Natural killer cell (primary cell): Measurements from ENCODE around the gene OR52I2. TPM values are rescaled to one million over a fixed set of nuclear protein-coding genes. Genes with fewer than 3 reads are reported as not detected.
A peak's percentile ranks its signal among the peaks of the same experiment; 100 is the strongest.

ENCODE experiments used
- ATAC-seq, 3 donors: fragments of 150-1000 bp in 2 of 3; fragments of 200-7000 bp in 1 of 3; cut with Tn5 transposase; 1 replicate in 1 of 3; 2 replicates in 2 of 3; pipeline ENCODE4 v1.10.0; 2021; ENCODE audit warnings: mild to moderate bottlenecking in 2 of 3, moderate library complexity in 2 of 3
- DNase-seq, 2 donors: peaks; one replicate each; pipeline versions ENCODE4 v3.0.0 to v3.0.0-alpha.2; 2013 to 2021; ENCODE audit warnings: mixed read lengths in 1 of 2
- H3K27ac ChIP-seq: one replicate; pipeline ENCODE4 v1.5.1; 2013; ENCODE audit warnings: mild to moderate bottlenecking, low read length
- H3K27me3 ChIP-seq: one replicate; pipeline ENCODE4 v1.6.1; 2013; ENCODE audit warnings: low read length; ENCODE audit not compliant: control insufficient read depth, insufficient read depth
- H3K36me3 ChIP-seq: one replicate; pipeline ENCODE4 v1.6.1; 2013; ENCODE audit warnings: low read length; ENCODE audit not compliant: control insufficient read depth, insufficient read depth
- H3K4me1 ChIP-seq: one replicate; pipeline ENCODE4 v1.6.1; 2013; ENCODE audit warnings: low read length; ENCODE audit not compliant: control insufficient read depth, insufficient read depth
- H3K4me3 ChIP-seq: one replicate; pipeline ENCODE4 v1.5.1; 2013; ENCODE audit warnings: low read length
- H3K9me3 ChIP-seq: one replicate; pipeline ENCODE4 v1.6.1; 2013; ENCODE audit warnings: low read length; ENCODE audit not compliant: control insufficient read depth, insufficient read depth
- H3K27ac Mint-ChIP-seq, 2 donors: one replicate each; pipeline ENCODE4 v1.8.0; 2022; ENCODE audit warnings: mild to moderate bottlenecking in 2 of 2, mixed read lengths in 2 of 2, moderate library complexity in 1 of 2
- H3K27me3 Mint-ChIP-seq, 2 donors: one replicate each; pipeline ENCODE4 v1.8.0; 2022; ENCODE audit warnings: low read depth in 2 of 2, mixed read lengths in 2 of 2
- H3K36me3 Mint-ChIP-seq: one replicate; pipeline ENCODE4 v1.8.0; 2022; ENCODE audit warnings: mixed read lengths
- H3K4me1 Mint-ChIP-seq, 2 donors: one replicate each; pipeline ENCODE4 v1.8.0; 2022; ENCODE audit warnings: mixed read lengths in 2 of 2
- H3K4me3 Mint-ChIP-seq: one replicate; pipeline ENCODE4 v1.8.0; 2022; ENCODE audit warnings: mild to moderate bottlenecking, moderate library complexity, mixed read lengths
- H3K9me3 Mint-ChIP-seq, 2 donors: one replicate each; pipeline ENCODE4 v1.8.0; 2022; ENCODE audit warnings: mixed read lengths in 2 of 2
- WGBS: methylation state at CpG from one replicate; pipeline ENCODE4 v1.1.7; 2013; ENCODE audit warnings: missing lambda C conversion rate; ENCODE audit not compliant: insufficient coverage; 5-methylcytosine and 5-hydroxymethylcytosine counted together
- intact Hi-C: fragments of 100-400 bp; cut with micrococcal nuclease; formaldehyde crosslinking; loops from one replicate; pipeline ENCODE4 v1.14.2; 2022
- total RNA-seq, 4 donors: library from RNA; stranded (reverse); fragments of 120-200 nt in 1 of 4; gene quantifications; one replicate each; pipeline versions ENCODE4 v1.2.3 to v1.2.4, GENCODE V29; 2013 to 2022
- TF ChIP-seq, protein P1 (sequence below): fragments of 200-600 bp; IDR thresholded peaks from one replicate; pipeline ENCODE4 v1.8.0; 2022; ENCODE audit warnings: antibody characterized with exemption

The OR52I2 gene
- total RNA-seq, 3 donors from 2014 or later (not counting 1 experiment from before 2014, with no cell fraction given), result not detected

- Mint-ChIP-seq H3K9me3 (no peaks in the 10 kb centered on the region), H3K36me3 (no peaks in the 10 kb centered on the region), H3K27ac (no peak within 1 kb of the TSS), H3K4me1 (no peaks in the 10 kb centered on the region), H3K27me3 (peaks cover 11 to 19% of the 10 kb centered on the region in 2 donors), H3K4me3 (no peak within 1 kb of the TSS)
- Histone ChIP-seq H3K27me3 (no peaks in the 10 kb centered on the region), H3K4me3 (no peak within 1 kb of the TSS), H3K36me3 (no peaks in the 10 kb centered on the region), H3K27ac (no peak within 1 kb of the TSS), H3K4me1 (no peaks in the 10 kb centered on the region), H3K9me3 (no peaks in the 10 kb centered on the region)
- TF ChIP-seq, protein P1, sequence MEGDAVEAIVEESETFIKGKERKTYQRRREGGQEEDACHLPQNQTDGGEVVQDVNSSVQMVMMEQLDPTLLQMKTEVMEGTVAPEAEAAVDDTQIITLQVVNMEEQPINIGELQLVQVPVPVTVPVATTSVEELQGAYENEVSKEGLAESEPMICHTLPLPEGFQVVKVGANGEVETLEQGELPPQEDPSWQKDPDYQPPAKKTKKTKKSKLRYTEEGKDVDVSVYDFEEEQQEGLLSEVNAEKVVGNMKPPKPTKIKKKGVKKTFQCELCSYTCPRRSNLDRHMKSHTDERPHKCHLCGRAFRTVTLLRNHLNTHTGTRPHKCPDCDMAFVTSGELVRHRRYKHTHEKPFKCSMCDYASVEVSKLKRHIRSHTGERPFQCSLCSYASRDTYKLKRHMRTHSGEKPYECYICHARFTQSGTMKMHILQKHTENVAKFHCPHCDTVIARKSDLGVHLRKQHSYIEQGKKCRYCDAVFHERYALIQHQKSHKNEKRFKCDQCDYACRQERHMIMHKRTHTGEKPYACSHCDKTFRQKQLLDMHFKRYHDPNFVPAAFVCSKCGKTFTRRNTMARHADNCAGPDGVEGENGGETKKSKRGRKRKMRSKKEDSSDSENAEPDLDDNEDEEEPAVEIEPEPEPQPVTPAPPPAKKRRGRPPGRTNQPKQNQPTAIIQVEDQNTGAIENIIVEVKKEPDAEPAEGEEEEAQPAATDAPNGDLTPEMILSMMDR, result no peak
- intact Hi-C loops, result no loop called here
- DNase-seq, result no peak
- no peak for ATAC-seq
- WGBS, result 93% methylated on average over 2 of the region's 5 CpGs
Observed at GRCh38 chr11:4544891-4545290, 36.7 kb upstream of the OR52I2 start, which contains the start of gene OR52M1. Gene OR52M1 (plus strand): TSS chr11:4545191. CDS start chr11:4545191, 0 bp downstream.

DNA sequence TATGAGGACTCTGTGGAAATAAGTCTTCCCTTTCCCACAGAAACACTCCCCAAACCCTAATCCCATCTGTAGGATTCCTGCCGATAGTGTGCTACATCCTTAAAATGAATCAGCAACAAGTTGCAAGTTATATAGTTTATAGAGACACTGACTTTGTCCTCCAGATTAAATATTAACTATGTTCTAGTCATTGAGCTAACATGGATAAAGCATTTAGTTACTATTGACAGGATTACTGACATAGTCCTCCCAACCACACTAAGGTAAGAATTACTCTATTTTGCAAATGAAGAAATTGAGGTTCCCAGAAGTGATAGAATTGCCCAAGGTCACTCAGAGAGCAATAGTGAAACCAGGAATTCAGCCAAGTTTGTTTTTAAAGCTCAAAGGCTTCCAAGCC lies 34.7 kb upstream of the OR52I2 start:
- no CpG with 5 or more reads among the region's 1 CpG for WGBS
- Mint-ChIP-seq H3K4me1 (no peaks in the 10 kb centered on the region), H3K27ac (no peak overlapping the region), H3K36me3 (no peaks in the 10 kb centered on the region), H3K9me3 (no peaks in the 10 kb centered on the region), H3K27me3 (peaks cover 11 to 20% of the 10 kb centered on the region in 2 donors), H3K4me3 (no peak overlapping the region)
- no peaks in the 10 kb centered on the region for H3K27me3 ChIP-seq
- H3K4me1 ChIP-seq, result no peaks in the 10 kb centered on the region
- H3K27ac ChIP-seq, result no peak overlapping the region
- intact Hi-C loops, result no loop called here
- ATAC-seq, result no peak
- TF ChIP-seq, protein P1, result no peak
- no peaks in the 10 kb centered on the region for H3K36me3 ChIP-seq
- peaks cover 3% of the 10 kb centered on the region for H3K9me3 ChIP-seq
- H3K4me3 ChIP-seq, result no peak overlapping the region
- no peak for DNase-seq

DNA sequence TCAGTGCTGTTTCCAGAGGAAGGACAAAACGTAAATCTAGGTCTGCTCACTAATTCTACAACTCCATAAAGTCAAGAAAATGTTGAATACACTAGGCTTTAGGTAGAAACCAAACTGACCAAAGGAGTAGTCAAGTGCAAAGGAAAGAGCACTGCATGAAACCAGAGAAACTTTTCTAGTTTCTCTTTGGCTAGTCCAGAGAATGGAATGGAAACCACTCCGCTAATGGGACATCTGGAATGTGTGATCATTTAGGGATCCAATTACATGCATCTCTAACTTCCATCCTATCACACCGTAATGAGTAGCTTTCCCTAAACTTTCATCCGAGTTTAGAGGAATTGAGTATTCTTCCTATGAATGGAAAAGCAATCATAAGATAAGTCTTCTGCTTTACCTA lies 34.1 kb upstream of the OR52I2 start:
- no peaks in the 10 kb centered on the region for H3K36me3 ChIP-seq
- Mint-ChIP-seq H3K27me3 (peaks cover 11 to 18% of the 10 kb centered on the region in 2 donors), H3K4me1 (no peaks in the 10 kb centered on the region), H3K9me3 (no peaks in the 10 kb centered on the region), H3K36me3 (no peaks in the 10 kb centered on the region), H3K4me3 (no peak overlapping the region), H3K27ac (no peak overlapping the region)
- peaks cover 3% of the 10 kb centered on the region for H3K9me3 ChIP-seq
- H3K27me3 ChIP-seq, result no peaks in the 10 kb centered on the region
- TF ChIP-seq, protein P1, result no peak
- H3K4me3 ChIP-seq, result no peak overlapping the region
- ATAC-seq, result no peak
- WGBS, result 75% methylated on average over 2 of the region's 4 CpGs
- H3K4me1 ChIP-seq, result no peaks in the 10 kb centered on the region
- intact Hi-C loops, result no loop called here
- DNase-seq, result no peak
- no peak overlapping the region for H3K27ac ChIP-seq

- no peaks in the 10 kb centered on the region for H3K36me3 ChIP-seq
- peaks cover 7 to 25% of the 10 kb centered on the region in 2 donors for H3K27me3 Mint-ChIP-seq
- H3K9me3 ChIP-seq, result peaks cover 3% of the 10 kb centered on the region
- H3K36me3 Mint-ChIP-seq, result no peaks in the 10 kb centered on the region
- no peak overlapping the region for H3K27ac ChIP-seq
- H3K27me3 ChIP-seq, result no peaks in the 10 kb centered on the region
- no peak overlapping the region for H3K4me3 ChIP-seq
- intact Hi-C loops, result no loop called here
- no peaks in the 10 kb centered on the region for H3K4me1 ChIP-seq
- H3K9me3 Mint-ChIP-seq, result no peaks in the 10 kb centered on the region
- no peak overlapping the region for H3K27ac Mint-ChIP-seq
- H3K4me1 Mint-ChIP-seq, result no peaks in the 10 kb centered on the region
- WGBS, result 83% methylated on average over 8 of the region's 8 CpGs
- ATAC-seq (no peak), DNase-seq (peak in 1 of 2 donors; percentile 12)
- no peak overlapping the region for H3K4me3 Mint-ChIP-seq
- TF ChIP-seq, protein P1, result no peak
Observed at GRCh38 chr11:4551346-4551979, 30.1 kb upstream of the OR52I2 start.
